IgD-negative memory B cell (primary cell): ENCODE results near the gene NHS. TPM values are rescaled to one million over a fixed set of nuclear protein-coding genes. Genes with fewer than 3 reads are reported as not detected.
"Not testable (repeated sequence)": the region's sequence is repeated elsewhere in the genome, so short reads cannot be mapped to it uniquely, and the experiment has no call there.

Experiments used
- H3K27ac Mint-ChIP-seq, 3 donors: one replicate each; pipeline ENCODE4 v1.8.0; 2020 to 2022; ENCODE audit warnings: mild to moderate bottlenecking in 3 of 3, mixed read lengths in 3 of 3, moderate library complexity in 1 of 3
- H3K27me3 Mint-ChIP-seq: one replicate; pipeline ENCODE4 v1.8.0; 2021; ENCODE audit warnings: mixed read lengths
- H3K36me3 Mint-ChIP-seq: one replicate; pipeline ENCODE4 v1.8.0; 2020; ENCODE audit warnings: mild to moderate bottlenecking, mixed read lengths
- H3K4me1 Mint-ChIP-seq, 3 donors: one replicate each; pipeline ENCODE4 v1.8.0; 2020 to 2022; ENCODE audit warnings: mixed read lengths in 3 of 3, mild to moderate bottlenecking in 1 of 3
- H3K4me3 Mint-ChIP-seq, 4 donors: one replicate each; pipeline ENCODE4 v1.8.0; 2020 to 2022; ENCODE audit warnings: mild to moderate bottlenecking in 4 of 4, mixed read lengths in 4 of 4, moderate library complexity in 3 of 4
- H3K9me3 Mint-ChIP-seq, 3 donors: one replicate each; pipeline ENCODE4 v1.8.0; 2020 to 2021; ENCODE audit warnings: mixed read lengths in 3 of 3, mild to moderate bottlenecking in 1 of 3
- polyA plus RNA-seq: library from polyadenylated mRNA; unstranded; fragments of 300-500 nt; fragmentation: Illumina TruSeq; gene quantifications from one replicate; pipeline ENCODE4 v1.2.3, GENCODE V29; 2021

Gene NHS
- polyA plus RNA-seq, 1 donor from 2014 or later, result not detected

- Mint-ChIP-seq H3K9me3 (peaks cover 0 to 2% (median 0%) of the 10 kb centered on the region in 3 donors), H3K36me3 (no peaks in the 10 kb centered on the region), H3K27me3 (peaks cover 1% of the 10 kb centered on the region), H3K4me1 (no peaks in the 10 kb centered on the region), H3K4me3 (no peak overlapping the region), H3K27ac (no peak overlapping the region)
These were observed 101.4 kb downstream of the NHS start for GRCh38 chrX:17476411-17476810.

- Mint-ChIP-seq H3K36me3 (no peaks in the 10 kb centered on the region), H3K27me3 (no peaks in the 10 kb centered on the region), H3K4me1 (no peaks in the 10 kb centered on the region), H3K27ac (no peak overlapping the region), H3K4me3 (no peak overlapping the region), H3K9me3 (peaks cover 0 to 2% (median 0%) of the 10 kb centered on the region in 3 donors)
These were observed 106.1 kb downstream of the NHS start for GRCh38 chrX:17481086-17481485.

DNA sequence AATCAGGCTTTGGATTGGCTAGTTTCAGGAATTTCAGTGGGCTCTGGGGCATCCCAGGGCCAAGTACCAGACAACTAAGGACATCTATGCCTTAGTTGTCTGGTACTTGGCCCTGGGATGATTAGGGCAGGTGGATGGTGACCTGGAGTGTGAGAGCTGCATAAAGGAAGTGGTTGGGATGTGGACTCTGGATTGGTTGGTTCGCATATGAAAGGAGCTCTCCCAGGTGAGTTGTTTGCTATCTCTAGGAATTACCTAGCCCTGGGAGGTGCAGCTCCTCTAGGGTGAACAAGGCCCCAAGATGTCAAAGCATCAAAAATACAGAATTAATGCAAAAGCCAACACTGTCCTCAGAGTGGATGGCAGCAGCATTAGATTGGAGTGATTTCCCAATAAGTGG is 109.6 kb downstream of the NHS start:
- Mint-ChIP-seq H3K4me3 (no peak overlapping the region), H3K36me3 (no peaks in the 10 kb centered on the region), H3K27ac (no peak overlapping the region), H3K9me3 (peaks cover 0 to 2% (median 0%) of the 10 kb centered on the region in 3 donors), H3K27me3 (no peaks in the 10 kb centered on the region), H3K4me1 (no peaks in the 10 kb centered on the region)

- no peaks in the 10 kb centered on the region for H3K27me3 Mint-ChIP-seq
- peaks cover 0 to 3% (median 0%) of the 10 kb centered on the region in 3 donors for H3K9me3 Mint-ChIP-seq
- no peaks in the 10 kb centered on the region for H3K36me3 Mint-ChIP-seq
- no peaks in the 10 kb centered on the region for H3K4me1 Mint-ChIP-seq
- no peak overlapping the region for H3K27ac Mint-ChIP-seq
- H3K4me3 Mint-ChIP-seq, result no peak overlapping the region
These were observed 110.4 kb downstream of the NHS start for GRCh38 chrX:17485391-17485790.

DNA sequence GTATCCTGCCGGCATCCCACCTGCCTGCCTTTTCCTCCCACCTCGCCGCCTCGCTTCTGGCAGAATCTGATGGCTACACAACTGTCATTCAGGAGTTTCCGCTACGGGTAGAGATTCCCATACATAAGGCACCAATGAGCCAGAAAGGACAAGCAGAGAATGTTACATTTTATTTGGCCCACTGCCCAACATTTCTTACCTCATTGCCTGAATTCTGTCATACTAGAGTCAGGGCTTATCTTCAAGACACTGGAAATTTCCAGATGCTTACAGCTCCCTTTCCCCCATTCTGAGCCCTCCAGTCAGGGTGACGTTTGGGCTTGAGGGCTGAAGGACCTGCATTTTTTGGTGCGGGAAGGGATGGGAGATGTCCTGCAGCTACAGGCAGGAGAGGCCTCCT is 113.0 kb downstream of the NHS start:
- Mint-ChIP-seq H3K9me3 (peaks cover 0 to 12% (median 0%) of the 10 kb centered on the region in 3 donors), H3K27ac (no peak overlapping the region), H3K4me1 (no peaks in the 10 kb centered on the region), H3K4me3 (no peak overlapping the region), H3K27me3 (no peaks in the 10 kb centered on the region), H3K36me3 (no peaks in the 10 kb centered on the region)

GRCh38 chrX:17494216-17494615 is 119.2 kb downstream of the NHS start:
- H3K27me3 Mint-ChIP-seq, result no peaks in the 10 kb centered on the region
- H3K9me3 Mint-ChIP-seq, result peaks cover 0 to 10% (median 0%) of the 10 kb centered on the region in 3 donors
- H3K4me3 Mint-ChIP-seq, result no peak overlapping the region
- H3K27ac Mint-ChIP-seq, result no peak overlapping the region
- no peaks in the 10 kb centered on the region for H3K4me1 Mint-ChIP-seq
- no peaks in the 10 kb centered on the region for H3K36me3 Mint-ChIP-seq

GRCh38 chrX:17495052-17495451 is 120.1 kb downstream of the NHS start:
- H3K27ac Mint-ChIP-seq, result no peak overlapping the region
- no peaks in the 10 kb centered on the region for H3K4me1 Mint-ChIP-seq
- no peaks in the 10 kb centered on the region for H3K27me3 Mint-ChIP-seq
- H3K9me3 Mint-ChIP-seq, result peaks cover 0 to 8% (median 0%) of the 10 kb centered on the region in 3 donors
- H3K4me3 Mint-ChIP-seq, result no peak overlapping the region
- no peaks in the 10 kb centered on the region for H3K36me3 Mint-ChIP-seq

- no peaks in the 10 kb centered on the region for H3K9me3 Mint-ChIP-seq
- no peak overlapping the region for H3K4me3 Mint-ChIP-seq
- H3K27me3 Mint-ChIP-seq, result peaks cover 2% of the 10 kb centered on the region
- H3K36me3 Mint-ChIP-seq, result no peaks in the 10 kb centered on the region
- H3K4me1 Mint-ChIP-seq, result no peaks in the 10 kb centered on the region
- no peak overlapping the region for H3K27ac Mint-ChIP-seq
These were observed 121.4 kb downstream of the NHS start for GRCh38 chrX:17496407-17496806.

GRCh38 chrX:17497193-17497592 is 122.2 kb downstream of the NHS start:
- no peak overlapping the region for H3K27ac Mint-ChIP-seq
- H3K27me3 Mint-ChIP-seq, result peaks cover 2% of the 10 kb centered on the region
- H3K36me3 Mint-ChIP-seq, result no peaks in the 10 kb centered on the region
- H3K9me3 Mint-ChIP-seq, result no peaks in the 10 kb centered on the region
- no peaks in the 10 kb centered on the region for H3K4me1 Mint-ChIP-seq
- no peak overlapping the region for H3K4me3 Mint-ChIP-seq

DNA sequence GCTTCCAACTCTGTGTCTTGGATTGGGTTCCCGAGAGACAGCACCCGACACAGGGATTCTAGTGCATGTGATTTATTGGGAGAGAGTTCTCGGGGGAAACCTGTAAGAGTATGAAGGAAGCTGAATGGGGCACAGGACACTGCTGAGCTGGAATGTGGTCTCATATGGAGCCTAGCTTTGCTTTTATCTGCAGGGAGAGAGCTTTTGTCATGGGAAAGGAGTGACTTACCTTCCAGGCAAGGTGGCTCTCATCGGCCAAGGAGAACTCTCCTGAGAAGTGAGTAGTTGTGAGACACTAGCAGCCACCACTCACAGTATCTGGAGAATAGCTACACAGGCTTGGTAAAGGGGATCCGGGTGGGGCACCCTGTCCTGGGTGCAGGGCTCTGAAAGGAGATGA is 124.5 kb downstream of the NHS start:
- Mint-ChIP-seq H3K36me3 (no peaks in the 10 kb centered on the region), H3K27me3 (peaks cover 2% of the 10 kb centered on the region), H3K4me1 (no peaks in the 10 kb centered on the region), H3K4me3 (no peak overlapping the region), H3K9me3 (no peaks in the 10 kb centered on the region), H3K27ac (no peak overlapping the region)

DNA sequence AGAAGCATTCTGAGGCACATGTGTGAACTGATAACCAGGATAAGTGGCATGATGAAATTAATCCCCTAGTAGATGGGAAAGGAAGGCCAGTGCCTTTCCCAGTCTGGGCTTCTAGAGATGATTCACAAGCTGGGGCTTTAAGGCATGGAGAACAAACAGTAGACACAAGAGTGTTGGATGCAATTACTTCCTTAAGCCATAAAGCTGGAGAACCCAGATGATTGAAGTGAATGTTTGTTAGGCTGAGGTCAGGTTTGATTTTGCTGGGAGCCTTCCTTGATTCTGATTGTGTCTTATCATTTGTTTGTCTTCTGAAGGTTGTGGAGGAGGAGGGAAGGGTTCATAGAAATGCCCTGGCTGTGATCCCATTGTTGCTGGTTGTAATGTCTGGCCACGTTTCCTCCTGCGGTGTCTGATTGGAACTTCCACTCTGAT is 125.2 kb downstream of the NHS start:
- peaks cover 2% of the 10 kb centered on the region for H3K27me3 Mint-ChIP-seq
- no peaks in the 10 kb centered on the region for H3K36me3 Mint-ChIP-seq
- H3K4me3 Mint-ChIP-seq, result no peak overlapping the region
- no peaks in the 10 kb centered on the region for H3K9me3 Mint-ChIP-seq
- H3K4me1 Mint-ChIP-seq, result no peaks in the 10 kb centered on the region
- no peak overlapping the region for H3K27ac Mint-ChIP-seq

DNA sequence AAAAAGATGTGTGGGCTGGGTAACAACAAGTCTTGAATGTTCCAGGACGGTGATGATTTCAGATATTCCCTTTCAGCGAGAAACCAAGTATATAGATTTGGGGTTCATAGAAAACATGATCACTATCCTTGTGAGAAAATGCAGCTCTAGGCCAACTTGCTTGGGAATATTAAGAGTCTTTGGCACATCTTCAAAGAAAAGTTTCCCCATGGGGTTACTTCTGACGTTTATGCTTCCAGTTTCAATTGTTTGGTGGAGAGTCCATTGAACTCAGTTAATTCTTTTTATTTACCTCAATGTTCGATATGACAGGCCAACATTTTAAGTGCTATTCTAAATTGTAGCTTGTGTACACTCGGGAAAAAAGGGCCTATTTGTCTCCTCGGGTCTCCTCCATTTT is 126.7 kb downstream of the NHS start:
- Mint-ChIP-seq H3K36me3 (no peaks in the 10 kb centered on the region), H3K27ac (no peak overlapping the region), H3K4me3 (no peak overlapping the region), H3K27me3 (peaks cover 2% of the 10 kb centered on the region), H3K9me3 (no peaks in the 10 kb centered on the region), H3K4me1 (no peaks in the 10 kb centered on the region)

DNA sequence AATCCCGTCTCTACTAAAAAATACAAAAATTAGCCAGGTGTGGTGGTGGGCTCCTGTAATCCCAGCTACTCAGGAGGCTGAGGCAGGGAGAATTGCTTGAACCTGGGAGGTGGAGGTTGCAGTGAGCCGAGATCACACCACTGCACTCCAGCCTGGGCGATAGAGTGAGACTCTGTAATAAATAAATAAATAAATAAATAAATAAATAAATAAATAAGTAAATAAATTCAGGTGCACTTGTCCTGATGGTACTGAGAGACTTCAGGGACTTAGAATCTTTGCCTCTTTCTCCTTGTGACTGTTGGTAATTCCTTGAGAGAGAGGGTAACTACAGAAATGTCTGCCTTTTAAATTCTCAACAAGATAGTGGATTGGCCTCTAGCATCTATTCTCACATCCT is 131.4 kb downstream of the NHS start:
- not testable (repeated sequence) for H3K36me3 Mint-ChIP-seq, H3K4me3 Mint-ChIP-seq, H3K9me3 Mint-ChIP-seq, H3K27me3 Mint-ChIP-seq, H3K4me1 Mint-ChIP-seq, H3K27ac Mint-ChIP-seq

DNA sequence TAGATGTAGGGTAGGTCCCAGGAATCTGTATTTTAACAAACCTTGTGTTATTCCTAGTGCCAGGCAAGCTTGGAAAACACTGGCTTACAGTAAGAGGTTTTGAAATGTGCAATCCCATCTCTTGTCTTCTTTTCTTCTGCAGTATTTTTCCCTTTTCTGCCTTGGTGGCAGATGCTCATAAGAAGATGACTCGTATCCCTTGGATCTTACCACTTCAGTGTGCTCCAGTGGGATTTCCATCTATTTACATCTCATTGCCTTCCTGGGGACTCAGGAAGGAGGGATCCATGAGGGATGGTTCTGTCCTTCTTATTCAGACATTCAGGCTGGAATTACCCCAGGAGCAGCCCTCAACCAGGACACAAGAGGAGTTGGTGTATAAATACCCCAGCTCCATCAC is 136.6 kb downstream of the NHS start:
- Mint-ChIP-seq H3K4me1 (no peaks in the 10 kb centered on the region), H3K36me3 (peaks cover 3% of the 10 kb centered on the region), H3K4me3 (no peak overlapping the region), H3K27ac (no peak overlapping the region), H3K9me3 (peaks cover 0 to 3% (median 0%) of the 10 kb centered on the region in 3 donors), H3K27me3 (peaks cover 2% of the 10 kb centered on the region)

DNA sequence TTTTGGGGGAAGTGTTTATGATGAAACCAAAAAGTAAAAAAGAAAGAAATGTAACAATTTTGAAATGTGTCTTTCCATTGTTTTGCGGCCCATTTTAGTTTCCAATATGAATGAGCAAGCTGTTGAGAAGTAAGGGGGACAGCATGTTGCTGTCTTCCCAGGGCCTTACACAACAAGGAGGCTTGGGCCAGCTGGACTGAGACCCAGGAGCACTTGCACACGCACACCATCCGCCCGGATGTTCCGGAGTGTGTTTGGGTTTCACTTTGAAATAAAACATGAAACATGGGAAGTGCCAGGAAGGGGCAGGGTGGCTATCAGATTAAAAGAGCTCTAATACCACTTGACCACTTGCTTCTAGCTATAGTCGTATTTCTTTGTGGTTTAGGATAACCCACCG is 144.4 kb downstream of the NHS start:
- H3K27me3 Mint-ChIP-seq, result peaks cover 5% of the 10 kb centered on the region
- peaks cover 3% of the 10 kb centered on the region for H3K36me3 Mint-ChIP-seq

DNA sequence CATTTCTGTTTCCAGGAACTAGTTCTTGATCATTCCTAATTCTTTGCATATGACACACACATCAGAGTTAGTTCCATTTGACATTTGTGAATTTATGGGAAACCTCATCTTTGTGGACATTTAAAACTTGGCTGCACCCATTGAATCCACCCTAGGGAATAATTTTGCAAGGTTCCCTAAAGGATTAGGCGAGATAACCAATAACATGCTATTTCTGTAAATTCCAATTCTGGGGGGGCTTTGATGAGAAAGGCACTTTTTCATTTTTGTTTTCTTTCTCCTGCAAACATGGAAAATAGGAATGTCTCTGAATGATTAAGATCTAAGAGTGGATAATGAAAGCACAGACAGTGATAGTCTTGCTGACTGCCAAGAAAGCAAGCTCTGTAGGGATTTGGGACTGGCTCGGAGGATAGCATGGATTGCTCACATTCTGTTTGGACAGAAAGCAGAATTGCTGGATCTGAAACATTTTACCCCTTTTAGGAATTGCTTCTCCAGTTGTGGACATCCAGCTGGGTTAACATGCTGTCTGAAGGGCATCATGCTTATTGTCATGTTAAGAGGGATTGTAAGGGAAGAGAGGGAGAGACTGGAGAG is 145.1 kb downstream of the NHS start:
- Mint-ChIP-seq H3K9me3 (peaks cover 0 to 3% (median 0%) of the 10 kb centered on the region in 3 donors), H3K4me1 (no peaks in the 10 kb centered on the region), H3K27me3 (peaks cover 5% of the 10 kb centered on the region), H3K4me3 (no peak overlapping the region), H3K27ac (no peak overlapping the region), H3K36me3 (peaks cover 3% of the 10 kb centered on the region)

More for the DNA sequence above, 144.4 kb downstream of the NHS start:
- no peak overlapping the region for H3K27ac Mint-ChIP-seq
- H3K9me3 Mint-ChIP-seq, result peaks cover 0 to 3% (median 0%) of the 10 kb centered on the region in 3 donors
- H3K4me1 Mint-ChIP-seq, result no peaks in the 10 kb centered on the region
- no peak overlapping the region for H3K4me3 Mint-ChIP-seq
